Mesendoderm (in vitro differentiated cells): Measurements from ENCODE around the gene SELENOO.

Experiments used
- DNase-seq: peaks from one replicate; pipeline ENCODE4 v3.0.0; 2013
- H2AK5ac ChIP-seq: 2 replicates; pipeline ENCODE4 v1.6.1; 2013; ENCODE audit warnings: low read length, inconsistent platforms
- H2BK120ac ChIP-seq: 2 replicates; pipeline ENCODE4 v1.6.1; 2013; ENCODE audit warnings: low read depth, mild to moderate bottlenecking, low read length, moderate library complexity, mixed read lengths
- H2BK15ac ChIP-seq: replicated peaks from 2 replicates; pipeline ENCODE4 v1.6.1; 2013; ENCODE audit warnings: low read depth, mild to moderate bottlenecking, moderate library complexity
- H2BK5ac ChIP-seq: 2 replicates; pipeline ENCODE4 v1.6.1; 2013; ENCODE audit warnings: low read length, inconsistent platforms
- H3K18ac ChIP-seq: 2 replicates; pipeline ENCODE4 v1.6.1; 2013; ENCODE audit warnings: mild to moderate bottlenecking, low read length, mixed read lengths
- H3K23ac ChIP-seq: one replicate; pipeline ENCODE4 v1.6.1; 2013; ENCODE audit warnings: low read length
- H3K27ac ChIP-seq: 2 replicates; pipeline ENCODE4 v1.5.1; 2013; ENCODE audit warnings: low read depth, mild to moderate bottlenecking, inconsistent platforms, low read length, moderate library complexity
- H3K27me3 ChIP-seq: 2 replicates; pipeline ENCODE4 v1.6.1; 2013; ENCODE audit warnings: low read length, control low read depth, mild to moderate bottlenecking, inconsistent platforms; ENCODE audit not compliant: insufficient read depth, poor library complexity
- H3K36me3 ChIP-seq: 2 replicates; pipeline ENCODE4 v1.6.1; 2013; ENCODE audit warnings: low read length, inconsistent platforms; ENCODE audit not compliant: control insufficient read depth, insufficient read depth
- H3K4ac ChIP-seq: one replicate; pipeline ENCODE4 v1.6.1; 2013; ENCODE audit warnings: low read depth, mild to moderate bottlenecking, low read length, moderate library complexity
- H3K4me1 ChIP-seq: 2 replicates; pipeline ENCODE4 v1.6.1; 2013; ENCODE audit warnings: low read depth, low read length, inconsistent platforms; ENCODE audit not compliant: control insufficient read depth
- H3K4me2 ChIP-seq: 2 replicates; pipeline ENCODE4 v1.6.1; 2013; ENCODE audit warnings: low read length
- H3K4me3 ChIP-seq: 2 replicates; pipeline ENCODE4 v1.5.1; 2013; ENCODE audit warnings: mild to moderate bottlenecking, low read length
- H3K56ac ChIP-seq: one replicate; pipeline ENCODE4 v1.6.1; 2013; ENCODE audit warnings: low read length
- H3K79me1 ChIP-seq: 2 replicates; pipeline ENCODE4 v1.6.1; 2013; ENCODE audit warnings: low read length, inconsistent platforms
- H3K79me2 ChIP-seq: 2 replicates; pipeline ENCODE4 v1.6.1; 2013; ENCODE audit warnings: mild to moderate bottlenecking, low read length; ENCODE audit not compliant: control insufficient read depth, insufficient read depth
- H3K9ac ChIP-seq: 2 replicates; pipeline ENCODE4 v1.6.1; 2013; ENCODE audit warnings: low read length, inconsistent platforms
- H4K5ac ChIP-seq: one replicate; pipeline ENCODE4 v1.6.1; 2013; ENCODE audit warnings: low read length
- H4K8ac ChIP-seq: one replicate; pipeline ENCODE4 v1.6.1; 2013; ENCODE audit warnings: low read depth, mild to moderate bottlenecking, control low read depth, low read length, moderate library complexity
- WGBS: extraction: QIAGEN DNeasy Blood & Tissue Kit; methylation state at CpG from one replicate; pipeline ENCODE4 v1.1.7; 2013; ENCODE audit warnings: low lambda C conversion rate, missing lambda C conversion rate; ENCODE audit not compliant: insufficient coverage; ENCODE audit errors: extremely low coverage; 5-methylcytosine and 5-hydroxymethylcytosine counted together

SELENOO gene

DNA sequence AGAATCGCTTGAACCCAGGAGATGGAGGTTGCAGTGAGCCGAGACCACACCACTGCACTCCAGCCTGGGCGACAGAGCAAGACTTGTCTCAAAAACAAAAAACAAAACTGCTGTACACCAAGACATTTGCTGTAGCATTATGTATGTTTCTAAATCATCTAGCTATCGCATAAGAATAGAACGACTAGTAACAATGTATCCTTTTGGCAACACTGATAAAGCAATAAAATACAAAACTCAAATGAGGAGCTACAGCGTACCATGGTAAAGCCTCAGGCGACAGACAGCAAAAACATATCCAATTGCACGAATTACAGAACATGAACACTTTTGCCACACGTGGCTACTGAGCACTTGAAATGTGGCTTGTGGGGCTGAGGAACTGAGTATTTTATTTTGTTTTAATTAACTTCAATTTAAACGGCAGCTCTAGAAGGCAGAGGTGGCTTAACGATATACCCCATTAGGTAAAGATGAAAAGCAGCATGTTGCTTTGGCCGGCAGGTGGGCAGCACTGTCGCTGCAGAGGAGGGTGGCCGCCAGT is 41.7 kb downstream of the SELENOO start:
- H2BK120ac ChIP-seq = no peak overlapping the region
- H3K4me1 ChIP-seq = peaks cover 2% of the 10 kb centered on the region
- H2BK15ac ChIP-seq = no peak overlapping the region
- H3K36me3 ChIP-seq = peaks cover 3% of the 10 kb centered on the region
- no peak overlapping the region for H3K18ac ChIP-seq
- H4K8ac ChIP-seq = no peak overlapping the region
- H3K27ac ChIP-seq = no peak overlapping the region
- H2AK5ac ChIP-seq = no peak overlapping the region
- no peak overlapping the region for H4K5ac ChIP-seq
- H3K79me1 ChIP-seq = peaks cover 24% of the 10 kb centered on the region
- H3K4ac ChIP-seq = no peak overlapping the region
- no peaks in the 10 kb centered on the region for H3K27me3 ChIP-seq
- H3K56ac ChIP-seq = no peak overlapping the region
- no peak for DNase-seq
- H2BK5ac ChIP-seq = no peak overlapping the region
- H3K9ac ChIP-seq = peak overlapping the region; percentile 40
- peaks cover 15% of the 10 kb centered on the region for H3K79me2 ChIP-seq
- no peak overlapping the region for H3K4me2 ChIP-seq
- no peak overlapping the region for H3K4me3 ChIP-seq
- no CpG with 5 or more reads among the region's 14 CpGs for WGBS
- H3K23ac ChIP-seq = no peak overlapping the region

DNA sequence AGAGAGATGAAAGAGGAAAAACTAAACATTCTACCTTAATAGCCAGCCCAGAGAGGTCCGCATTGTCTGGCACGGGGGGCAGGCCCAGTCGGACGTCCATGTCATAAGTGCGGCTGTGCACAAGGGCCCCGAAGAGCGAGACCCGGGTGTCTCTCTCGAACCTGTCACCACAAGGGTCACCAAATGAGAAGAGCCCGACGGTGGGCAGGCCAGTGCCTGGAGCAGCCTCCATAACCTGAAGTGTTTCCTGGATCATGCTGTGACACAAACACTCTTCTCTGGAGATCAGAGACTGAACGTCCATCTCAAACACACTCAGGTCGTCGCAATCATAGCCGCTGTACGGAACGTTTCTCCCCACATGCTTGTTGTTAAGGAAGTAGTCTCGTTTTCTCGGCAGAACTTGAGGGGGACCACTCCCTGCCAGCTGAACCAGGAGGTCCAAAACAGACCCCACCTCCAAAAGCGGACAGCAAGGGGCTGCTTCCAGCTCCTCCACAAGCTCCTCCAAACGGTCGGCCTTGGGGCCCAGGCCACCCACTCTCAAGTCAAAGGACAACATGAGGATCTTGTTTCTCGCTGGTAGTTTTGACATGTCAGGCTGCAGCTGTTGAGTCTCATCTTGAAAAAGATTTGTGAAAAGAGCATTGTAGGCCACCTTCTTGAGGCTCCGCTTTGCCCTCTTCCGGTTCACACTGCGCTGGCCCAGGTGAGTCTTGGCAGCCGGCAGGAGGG is 43.0 kb downstream of the SELENOO start:
- Histone ChIP-seq H2BK5ac (no peak overlapping the region), H2BK15ac (no peak overlapping the region), H3K27ac (no peak overlapping the region), H3K4ac (no peak overlapping the region), H4K8ac (no peak overlapping the region), H3K4me1 (peaks cover 2% of the 10 kb centered on the region), H2BK120ac (no peak overlapping the region), H3K23ac (no peak overlapping the region), H3K79me1 (peaks cover 24% of the 10 kb centered on the region), H3K4me3 (peak overlapping the region; percentile 70), H3K36me3 (peaks cover 3% of the 10 kb centered on the region), H3K56ac (peak overlapping the region; percentile 98), H3K4me2 (peak overlapping the region; percentile 67), H3K79me2 (peaks cover 15% of the 10 kb centered on the region), H3K18ac (no peak overlapping the region), H2AK5ac (no peak overlapping the region), H4K5ac (no peak overlapping the region), H3K9ac (peak overlapping the region; percentile 93), H3K27me3 (no peaks in the 10 kb centered on the region)
- no peak for DNase-seq
- WGBS = no CpG with 5 or more reads among the region's 27 CpGs

DNA sequence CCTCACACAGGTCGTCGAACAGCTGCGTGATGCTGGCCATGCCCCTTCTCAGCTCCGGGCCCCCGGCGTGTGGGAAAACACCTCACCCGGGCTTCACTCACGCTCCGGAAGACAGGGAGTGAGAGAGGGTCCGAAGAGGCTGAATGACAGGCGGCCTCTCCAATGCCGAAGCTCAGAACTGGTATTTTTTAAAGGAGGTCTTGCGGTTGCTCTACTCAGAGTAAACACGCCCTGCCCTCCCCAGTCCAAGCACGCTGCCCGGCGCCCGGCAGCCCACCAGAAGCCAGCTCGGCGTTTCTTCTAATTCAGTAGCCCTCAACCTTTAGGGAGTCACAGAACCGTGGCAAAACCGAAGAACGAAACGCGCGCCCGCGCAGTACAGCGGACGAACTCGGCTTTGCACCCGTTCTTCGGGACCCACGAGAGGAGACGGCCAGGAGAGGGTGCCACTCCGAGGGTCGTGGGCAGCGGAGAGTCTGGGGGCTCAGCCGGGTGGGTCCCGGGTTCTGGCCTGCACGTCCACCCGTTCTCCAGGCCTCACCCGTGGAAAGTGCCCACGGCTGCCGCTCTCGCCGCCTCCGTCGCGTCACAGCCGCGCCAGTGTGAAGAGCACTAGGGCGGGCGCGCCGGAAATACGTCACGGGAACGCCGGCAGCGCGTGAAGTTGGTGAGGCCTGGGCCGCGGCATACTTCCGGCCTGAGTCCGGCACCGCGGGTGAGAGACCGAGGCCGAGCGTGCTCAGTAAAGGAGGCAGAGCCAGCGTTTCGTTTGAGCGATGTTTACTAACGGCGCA is 43.8 kb downstream of the SELENOO start, which contains the start of gene TUBGCP6:
TSS of gene TUBGCP6 (minus strand) at position 604 of the 794 bp plus-strand sequence. CDS start at position 40, 564 bp downstream.
- H3K56ac ChIP-seq = peak within 1 kb of the TSS; percentile 98
- no peaks in the 10 kb centered on the region for H3K27me3 ChIP-seq
- peak within 1 kb of the TSS; percentile 45 for H3K23ac ChIP-seq
- peak within 1 kb of the TSS; percentile 95 for H3K4me2 ChIP-seq
- no CpG with 5 or more reads among the region's 76 CpGs for WGBS
- no peak within 1 kb of the TSS for H2BK120ac ChIP-seq
- H2BK15ac ChIP-seq = no peak within 1 kb of the TSS
- H2AK5ac ChIP-seq = peak within 1 kb of the TSS; percentile 43
- no peak within 1 kb of the TSS for H4K8ac ChIP-seq
- H3K4ac ChIP-seq = no peak within 1 kb of the TSS
- H3K4me3 ChIP-seq = peak within 1 kb of the TSS; percentile 75
- H3K18ac ChIP-seq = peak within 1 kb of the TSS; percentile 9
- H3K9ac ChIP-seq = peak within 1 kb of the TSS; percentile 93
- H4K5ac ChIP-seq = no peak within 1 kb of the TSS
- H3K4me1 ChIP-seq = peaks cover 2% of the 10 kb centered on the region
- H3K79me2 ChIP-seq = peaks cover 15% of the 10 kb centered on the region
- peaks cover 3% of the 10 kb centered on the region for H3K36me3 ChIP-seq
- peak within 1 kb of the TSS; percentile 86 for H2BK5ac ChIP-seq
- peak within 1 kb of the TSS; percentile 75 for H3K27ac ChIP-seq
- peaks cover 21% of the 10 kb centered on the region for H3K79me1 ChIP-seq
- DNase-seq = peak; percentile 96

DNA sequence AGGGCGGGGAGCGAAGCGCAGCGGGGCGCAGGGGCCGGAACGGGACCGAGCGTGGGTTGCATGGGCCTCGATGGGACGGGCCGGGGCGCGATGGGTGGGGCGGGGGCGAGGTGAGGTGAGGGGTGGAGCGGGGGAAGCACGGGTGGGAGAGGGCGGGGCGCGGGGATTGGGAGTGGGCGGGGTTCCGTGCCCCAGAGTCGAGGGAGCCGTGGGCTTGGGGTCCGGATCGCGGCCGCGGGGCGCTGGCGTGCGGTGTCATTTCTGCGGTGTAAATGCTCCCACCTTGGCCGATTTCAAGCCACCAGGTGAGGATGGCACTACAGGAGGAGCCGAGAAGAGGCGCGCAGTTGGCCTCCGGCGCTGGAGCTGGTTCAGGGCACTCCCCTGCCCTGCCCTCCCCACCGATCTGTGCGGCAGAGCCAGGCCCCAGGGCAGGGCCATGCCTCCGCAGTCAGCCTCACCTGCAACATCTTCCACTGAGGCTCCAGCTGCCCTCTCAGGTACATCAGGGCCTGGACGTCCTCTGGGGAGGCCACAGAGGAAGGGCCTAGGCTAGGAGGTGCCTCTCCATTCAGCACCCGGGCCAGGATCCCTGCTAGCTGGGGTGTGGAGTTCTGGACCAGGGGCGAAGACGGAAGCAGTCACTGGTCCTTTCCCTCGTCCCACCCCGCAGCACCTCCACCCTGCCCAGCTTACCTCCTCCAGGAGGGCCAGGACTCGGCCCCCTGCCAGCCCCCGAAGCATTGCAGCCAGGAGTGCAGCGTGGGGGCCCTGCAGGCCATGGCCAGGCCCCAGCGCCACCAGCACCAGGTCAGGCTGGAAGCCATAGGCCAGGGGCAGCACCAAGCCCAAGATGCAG is 44.6 kb downstream of the SELENOO start:
- peaks cover 12% of the 10 kb centered on the region for H3K79me2 ChIP-seq
- H2BK5ac ChIP-seq = peak overlapping the region; percentile 86
- peak overlapping the region; percentile 75 for H3K27ac ChIP-seq
- H3K56ac ChIP-seq = peak overlapping the region; percentile 98
- no CpG with 5 or more reads among the region's 53 CpGs for WGBS
- H3K4me1 ChIP-seq = peaks cover 2% of the 10 kb centered on the region
- peak overlapping the region; percentile 75 for H3K4me3 ChIP-seq
- peaks cover 18% of the 10 kb centered on the region for H3K79me1 ChIP-seq
- H2BK15ac ChIP-seq = no peak overlapping the region
- H3K27me3 ChIP-seq = no peaks in the 10 kb centered on the region
- H3K4me2 ChIP-seq = peak overlapping the region; percentile 95
- no peak overlapping the region for H4K8ac ChIP-seq
- peaks cover 3% of the 10 kb centered on the region for H3K36me3 ChIP-seq
- DNase-seq = no peak
- no peak overlapping the region for H3K4ac ChIP-seq
- H2BK120ac ChIP-seq = no peak overlapping the region
- peak overlapping the region; percentile 43 for H2AK5ac ChIP-seq
- H3K23ac ChIP-seq = peak overlapping the region; percentile 45
- peak overlapping the region; percentile 93 for H3K9ac ChIP-seq
- no peak overlapping the region for H4K5ac ChIP-seq
- peak overlapping the region; percentile 9 for H3K18ac ChIP-seq
